K562 (cell line): ENCODE measurements around the gene CDCA3. TPM values are rescaled to one million over a fixed set of nuclear protein-coding genes. Genes with fewer than 3 reads are reported as not detected.

ENCODE experiments used
- ATAC-seq: fragments of 200-7000 bp; cut with Tn5 transposase; 3 replicates; pipeline ENCODE4 v1.9.1; 2020; ENCODE audit warnings: moderate library complexity
- BruUV-seq: library from RNA; stranded (reverse); fragments of 400-500 nt; replicated peaks from 2 replicates; lab custom pipeline; 2021; lab: Mats Ljungman, UMichigan
- CTCF ChIA-PET: fragments of 300-600 bp; formaldehyde crosslinking; extraction: SDS; loops from one replicate; lab custom pipeline; 2021; ENCODE audit warnings: low intra/inter-chr PET ratio; lab: Yijun Ruan, JAX
- POLR2A ChIA-PET: fragments of 300-600, 350-650 bp; sonication (Branson Sonifier 250); formaldehyde crosslinking; extraction: SDS; loops from one replicate; lab custom pipeline; 2021; ENCODE audit warnings: antibody characterized with exemption, inconsistent platforms; lab: Yijun Ruan, JAX
- DNase-seq, 4 experiments: peaks; one replicate each; pipeline versions ENCODE4 v3.0.0 to v3.0.0-alpha.2; 2011 to 2018; ENCODE audit warnings: low spot score in 3 of 4, mixed read lengths in 3 of 4; ENCODE audit errors: extremely low read depth in 1 of 4
- FAIRE-seq: peaks from 2 replicates; lab custom pipeline; 2011; peaks lifted over from hg19 to GRCh38; lab: Jason Lieb, UNC
- H2AFZ ChIP-seq: 2 replicates; pipeline ENCODE4 v1.6.0; 2011; ENCODE audit warnings: low read depth, low read length, control low read depth, inconsistent platforms
- H3K27ac ChIP-seq: fragments of 200-600 bp; 3 replicates; pipeline ENCODE4 v1.8.0; 2011; ENCODE audit warnings: low read depth, mild to moderate bottlenecking, control low read depth, inconsistent platforms, low read length, moderate library complexity, mixed read lengths; ENCODE audit errors: extremely low read depth
- H3K27me3 ChIP-seq, 2 experiments: fragments of 300-600 bp in 1 of 2; 2 replicates in 1 of 2; 3 replicates in 1 of 2; pipeline versions ENCODE4 v1.6.0 to v1.8.0; 2011; ENCODE audit warnings: inconsistent platforms in 2 of 2, low read length in 2 of 2, mild to moderate bottlenecking in 1 of 2, mixed read lengths in 1 of 2, moderate library complexity in 1 of 2; ENCODE audit not compliant: control insufficient read depth in 2 of 2, insufficient read depth in 2 of 2
- H3K36me3 ChIP-seq: fragments of 300-600 bp; 3 replicates; pipeline ENCODE4 v1.8.0; 2011; ENCODE audit warnings: mild to moderate bottlenecking, low read length, inconsistent platforms; ENCODE audit not compliant: control insufficient read depth, insufficient read depth
- H3K4me1 ChIP-seq, 2 experiments: fragments of 200-600 bp in 1 of 2; replicated peaks in 1 of 2; 2 replicates in 1 of 2; 3 replicates in 1 of 2; pipeline versions ENCODE4 v1.5.1 to v1.8.0; 2011; ENCODE audit warnings: inconsistent platforms in 2 of 2, low read length in 2 of 2, mild to moderate bottlenecking in 1 of 2, mixed read lengths in 1 of 2, moderate library complexity in 1 of 2; ENCODE audit not compliant: control insufficient read depth in 2 of 2, insufficient read depth in 2 of 2
- H3K4me2 ChIP-seq: 2 replicates; pipeline ENCODE4 v1.6.1; 2011; ENCODE audit warnings: low read length, control low read depth, inconsistent platforms, mixed read lengths; ENCODE audit not compliant: insufficient read depth
- H3K4me3 ChIP-seq: fragments of 200-600 bp; sonication (generic), shearing (Covaris generic); 2 replicates; pipeline ENCODE4 v1.5.1; 2016; ENCODE audit warnings: control low read depth, inconsistent platforms
- H3K79me2 ChIP-seq: fragments of 200-600 bp; 3 replicates; pipeline ENCODE4 v1.8.0; 2011; ENCODE audit warnings: low read length, inconsistent platforms; ENCODE audit not compliant: control insufficient read depth, insufficient read depth
- H3K9ac ChIP-seq, 2 experiments: 2 replicates each; pipeline versions ENCODE4 v1.6.0 to v1.6.1; 2011; ENCODE audit warnings: low read depth in 2 of 2, low read length in 2 of 2, control low read depth in 1 of 2, inconsistent platforms in 1 of 2, mild to moderate bottlenecking in 1 of 2, mixed read lengths in 1 of 2; ENCODE audit not compliant: insufficient read depth in 1 of 2
- H3K9me1 ChIP-seq: one replicate; pipeline ENCODE4 v1.6.0; 2011; ENCODE audit warnings: inconsistent platforms, mild to moderate bottlenecking, low read length, moderate library complexity; ENCODE audit not compliant: control insufficient read depth, insufficient read depth
- H3K9me3 ChIP-seq: replicated peaks from 2 replicates; pipeline ENCODE4 v1.5.1; 2011; ENCODE audit warnings: low read depth, low read length, inconsistent platforms; ENCODE audit not compliant: control insufficient read depth, insufficient read depth
- H4K20me1 ChIP-seq: replicated peaks from 2 replicates; pipeline ENCODE4 v1.6.1; 2011; ENCODE audit warnings: low read length, inconsistent platforms, mixed read lengths; ENCODE audit not compliant: control insufficient read depth, insufficient read depth
- ADNP ChIP-seq: fragments of 200-800 bp; sonication (Bioruptor generic); IDR thresholded peaks from 2 replicates; pipeline ENCODE4 v1.6.1; 2016; ENCODE audit warnings: missing genetic modification characterization, missing compliant biosample characterization
- CBX1 ChIP-seq: sonication (generic); IDR thresholded peaks from 2 replicates; pipeline ENCODE4 v1.6.1; 2016; ENCODE audit warnings: antibody characterized with exemption, low read depth, mild to moderate bottlenecking
- EGR1 ChIP-seq: fragments of 450-650 bp; conservative IDR thresholded peaks from 2 replicates; pipeline ENCODE4 v1.6.1; 2017; ENCODE audit warnings: mild to moderate bottlenecking
- HDAC1 ChIP-seq, 2 experiments: fragments of 450-650 bp; IDR thresholded peaks; 2 replicates each; pipeline ENCODE4 v1.6.1; 2016 to 2017; ENCODE audit warnings: inconsistent platforms in 1 of 2, mild to moderate bottlenecking in 1 of 2, moderate library complexity in 1 of 2
- HNRNPK ChIP-seq: fragments of 200-400 bp; formaldehyde crosslinking; IDR thresholded peaks from one replicate; pipeline ENCODE4 v1.6.1; 2018; ENCODE audit warnings: mild to moderate bottlenecking, low read depth, low read length; ENCODE audit not compliant: poor library complexity, severe bottlenecking
- KDM5B ChIP-seq: fragments of 200-600 bp; sonication (generic); IDR thresholded peaks from 2 replicates; pipeline ENCODE4 v1.6.1; 2012; ENCODE audit warnings: low read depth, mild to moderate bottlenecking, moderate library complexity, low read length, control low read depth, inconsistent platforms; ENCODE audit not compliant: insufficient replicate concordance
- KLF1 ChIP-seq: fragments of 450-650 bp; IDR thresholded peaks from 2 replicates; pipeline ENCODE4 v1.6.1; 2016; ENCODE audit warnings: missing genetic modification characterization, missing compliant biosample characterization
- MCM7 ChIP-seq, 2 experiments: fragments of 450-650 bp; IDR thresholded peaks; 2 replicates each; pipeline ENCODE4 v1.6.1; 2016 to 2018
- PHF21A ChIP-seq: fragments of 450-650 bp; IDR thresholded peaks from 2 replicates; pipeline ENCODE4 v1.6.1; 2017; ENCODE audit warnings: low read depth, borderline replicate concordance
- POLR2A ChIP-seq: fragments of 450-650 bp; conservative IDR thresholded peaks from 2 replicates; pipeline ENCODE4 v1.6.1; 2016
- POLR2B ChIP-seq: fragments of 450-650 bp; IDR thresholded peaks from 2 replicates; pipeline ENCODE4 v1.6.1; 2018; ENCODE audit warnings: low read depth; ENCODE audit not compliant: partially characterized antibody
- POLR3A ChIP-seq: IDR thresholded peaks from 2 replicates; pipeline ENCODE4 v1.6.1; 2011; ENCODE audit warnings: borderline replicate concordance, mild to moderate bottlenecking, moderate library complexity; ENCODE audit not compliant: insufficient read length, insufficient read depth; ENCODE audit errors: extremely low read depth
- POLR3G ChIP-seq: IDR thresholded peaks from 2 replicates; pipeline ENCODE4 v1.6.1; 2011; ENCODE audit not compliant: insufficient read length, insufficient replicate concordance; ENCODE audit errors: extremely low read depth
- PTTG1 ChIP-seq: fragments of 450-650 bp; IDR thresholded peaks from 2 replicates; pipeline ENCODE4 v1.6.1; 2016; ENCODE audit warnings: low read depth, mild to moderate bottlenecking, missing genetic modification characterization, missing compliant biosample characterization
- SRSF1 ChIP-seq: fragments of 200-400 bp; formaldehyde crosslinking; IDR thresholded peaks from 2 replicates; pipeline ENCODE4 v1.6.1; 2017; ENCODE audit warnings: mild to moderate bottlenecking, low read depth, low read length, moderate library complexity
- TFAP4 ChIP-seq: sonication (generic); formaldehyde crosslinking; IDR thresholded peaks from 2 replicates; pipeline ENCODE4 v1.8.0; 2022; ENCODE audit warnings: missing genetic modification reagents, mild to moderate bottlenecking, moderate library complexity, borderline replicate concordance
- WGBS: fragments of 100-300 bp; shearing (Covaris generic); methylation state at CpG from one replicate; pipeline ENCODE4 v1.1.6; 2016; ENCODE audit warnings: low coverage, mixed read lengths; ENCODE audit not compliant: insufficient coverage; ENCODE audit errors: missing lambda C conversion rate; 5-methylcytosine and 5-hydroxymethylcytosine counted together
- in situ Hi-C: fragments of 300-500 bp; cut with MboI; formaldehyde crosslinking; loops from 4 replicates; pipeline ENCODE4 v1.15.0; 2018; ENCODE audit warnings: inconsistent platforms, mixed read lengths
- intact Hi-C: fragments of 100-400 bp; cut with micrococcal nuclease; formaldehyde crosslinking; loops from 2 replicates; pipeline ENCODE4 v1.14.2; 2022
- polyA plus RNA-seq, 8 experiments: library from polyadenylated mRNA; depleted of rRNA in 4 of 8; stranded (reverse) in 5 of 8; unstranded in 3 of 8; fragments of >200 nt; fragmentation: Nextera tagmentation in 2 of 8; fragmentation: Illumina TruSeq in 1 of 8; extraction: Ambion mirVana in 2 of 8; extraction: Trizol in 1 of 8; gene quantifications; 2 replicates each; pipeline versions ENCODE4 v1.2.1 to v1.2.3, GENCODE V29; 2011 to 2014; ENCODE audit warnings: inconsistent platforms in 1 of 8, missing spikeins in 1 of 8
- total RNA-seq, 7 experiments: library from RNA; depleted of rRNA in 6 of 7; stranded (reverse); fragments of >200 nt in 6 of 7; fragmentation: Illumina TruSeq in 2 of 7; extraction: Trizol in 2 of 7; gene quantifications; 2 replicates each; pipeline versions ENCODE4 v1.2.1 to v1.2.3, GENCODE V29; 2011 to 2021; ENCODE audit warnings: low replicate concordance in 1 of 7
- TF ChIP-seq, protein P1 (sequence below): fragments of 250-450 bp; sonication (Bioruptor Pico); IDR thresholded peaks from 2 replicates; pipeline ENCODE4 v1.5.0; 2020; ENCODE audit warnings: mild to moderate bottlenecking, borderline replicate concordance
- TF ChIP-seq, protein P2 (sequence below), 2 experiments: fragments of 250-450 bp in 1 of 2; fragments of 450-650 bp in 1 of 2; sonication (Bioruptor Pico) in 1 of 2; IDR thresholded peaks; 2 replicates each; pipeline versions ENCODE4 v1.6.1 to v1.8.0; 2016 to 2021; ENCODE audit warnings: mild to moderate bottlenecking in 2 of 2, moderate library complexity in 2 of 2, missing compliant biosample characterization in 1 of 2, missing genetic modification characterization in 1 of 2

CDCA3 gene
- total and polyA plus RNA-seq, 9 of the 15 experiments (the other 6 are each of a cell fraction or from before 2014, with no cell fraction given), result 24.2 to 80.8 (median 55.1) TPM

- CTCF ChIA-PET, result no interaction called here
- WGBS, result 74% methylated on average over 5 of the region's 7 CpGs
- peaks cover 15 to 27% of the 10 kb centered on the region in 2 experiments; a peak in 4 of 5 replicates for H3K4me1 ChIP-seq
Observed at GRCh38 chr12:6846316-6846869, 4.7 kb downstream of the CDCA3 start.

More at GRCh38 chr12:6846316-6846869, 4.7 kb downstream of the CDCA3 start:
- Histone ChIP-seq H3K79me2 (peaks cover 26% of the 10 kb centered on the region), H3K9ac (no peak overlapping the region), H3K9me1 (no peaks in the 10 kb centered on the region), H2AFZ (no peak overlapping the region), H3K27ac (no peak overlapping the region), H3K9me3 (no peaks in the 10 kb centered on the region), H3K36me3 (peaks cover 79% of the 10 kb centered on the region; the same call in 2 of the 3 replicates), H3K4me2 (no peak overlapping the region), H3K4me3 (no peak overlapping the region), H3K27me3 (no peaks in the 10 kb centered on the region), H4K20me1 (no peaks in the 10 kb centered on the region)
- FAIRE-seq (no peak), DNase-seq (no peak), ATAC-seq (no peak)
- TF ChIP-seq POLR2A (0 out of 2 replicates have a peak, but pooled peaks have one; percentile 29), PHF21A (no peak), TFAP4 (CRISPR knock-in tag) (0 out of 2 replicates have a peak, but pooled peaks have one; percentile 22), POLR2B (peak; percentile 35), HDAC1 (IDR thresholded peaks at IDR 0.05) (no peak), MCM7 (IDR thresholded peaks at IDR 0.05) (no peak), SRSF1 (no peak), HNRNPK (no peak), KDM5B (no peak), POLR3G (no peak), PTTG1 (tag) (no peak), CBX1 (no peak), POLR3A (no peak), KLF1 (no peak), ADNP (tag) (no peak), EGR1 (peak; percentile 47; the same call in 1 of the 2 replicates)
- TF ChIP-seq, protein P1, sequence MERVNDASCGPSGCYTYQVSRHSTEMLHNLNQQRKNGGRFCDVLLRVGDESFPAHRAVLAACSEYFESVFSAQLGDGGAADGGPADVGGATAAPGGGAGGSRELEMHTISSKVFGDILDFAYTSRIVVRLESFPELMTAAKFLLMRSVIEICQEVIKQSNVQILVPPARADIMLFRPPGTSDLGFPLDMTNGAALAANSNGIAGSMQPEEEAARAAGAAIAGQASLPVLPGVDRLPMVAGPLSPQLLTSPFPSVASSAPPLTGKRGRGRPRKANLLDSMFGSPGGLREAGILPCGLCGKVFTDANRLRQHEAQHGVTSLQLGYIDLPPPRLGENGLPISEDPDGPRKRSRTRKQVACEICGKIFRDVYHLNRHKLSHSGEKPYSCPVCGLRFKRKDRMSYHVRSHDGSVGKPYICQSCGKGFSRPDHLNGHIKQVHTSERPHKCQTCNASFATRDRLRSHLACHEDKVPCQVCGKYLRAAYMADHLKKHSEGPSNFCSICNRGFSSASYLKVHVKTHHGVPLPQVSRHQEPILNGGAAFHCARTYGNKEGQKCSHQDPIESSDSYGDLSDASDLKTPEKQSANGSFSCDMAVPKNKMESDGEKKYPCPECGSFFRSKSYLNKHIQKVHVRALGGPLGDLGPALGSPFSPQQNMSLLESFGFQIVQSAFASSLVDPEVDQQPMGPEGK (CRISPR knock-in tag), result no peak
- TF ChIP-seq, protein P2, sequence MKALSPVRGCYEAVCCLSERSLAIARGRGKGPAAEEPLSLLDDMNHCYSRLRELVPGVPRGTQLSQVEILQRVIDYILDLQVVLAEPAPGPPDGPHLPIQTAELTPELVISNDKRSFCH (CRISPR knock-in tag; IDR thresholded peaks at IDR 0.05), result no peak
- TF ChIP-seq, protein P2 (tag; IDR thresholded peaks at IDR 0.05), result no peak
- in situ Hi-C loops, result no loop called here
- POLR2A ChIA-PET, result interaction anchor here (0.6 to 0.7 kb wide), 3 partner anchors 9 to 94 kb away, joined by 3 read pairs; no protein-coding TSS in a partner anchor
- intact Hi-C loops, result no loop called here
- BruUV-seq, result no TSS peak
